ENCODE measurements around the gene KCNK3. TPM values are rescaled to one million over a fixed set of nuclear protein-coding genes. Genes with fewer than 3 reads are reported as not detected.

Gene KCNK3
- total RNA-seq, 1 experiment from 2014 or later: not detected

GRCh38 chr2:26670931-26671460 is 21.5 kb upstream of the KCNK3 start:
- Histone ChIP-seq H3K4me1 (ENCODE audit: low read length) (no peaks in the 10 kb centered on the region), H3K9me3 (ENCODE audit: low read length) (no peaks in the 10 kb centered on the region), H3K4me2 (ENCODE audit: low read depth, low read length, poor library complexity, severe bottlenecking) (no peak overlapping the region), H3K36me3 (ENCODE audit: insufficient read depth, low read length) (no peaks in the 10 kb centered on the region), H3K4me3 (ENCODE audit: low read length) (no peak overlapping the region), H3K9ac (ENCODE audit: low read length) (no peak overlapping the region), H3K27ac (ENCODE audit: low read length) (no peak overlapping the region), H3K79me2 (ENCODE audit: low read length) (no peaks in the 10 kb centered on the region), H4K20me1 (ENCODE audit: insufficient read depth, low read depth, low read length) (no peaks in the 10 kb centered on the region), H2AFZ (ENCODE audit: low read length) (no peak overlapping the region), H3K9me2 (replicated peaks; ENCODE audit: insufficient read depth, low read length) (no peaks in the 10 kb centered on the region), H3K27me3 (ENCODE audit: low read length) (no peaks in the 10 kb centered on the region)
- DNase-seq: no peak

GRCh38 chr2:26671691-26672090 is 20.8 kb upstream of the KCNK3 start:
- no peak overlapping the region for H3K4me2 ChIP-seq (ENCODE audit: low read depth, low read length, poor library complexity, severe bottlenecking)
- H3K27me3 ChIP-seq (ENCODE audit: low read length): no peaks in the 10 kb centered on the region
- no peaks in the 10 kb centered on the region for H3K79me2 ChIP-seq (ENCODE audit: low read length)
- no peaks in the 10 kb centered on the region for H3K9me3 ChIP-seq (ENCODE audit: low read length)
- H3K4me3 ChIP-seq (ENCODE audit: low read length): no peak overlapping the region
- no peaks in the 10 kb centered on the region for H4K20me1 ChIP-seq (ENCODE audit: insufficient read depth, low read depth, low read length)
- no peaks in the 10 kb centered on the region for H3K36me3 ChIP-seq (ENCODE audit: insufficient read depth, low read length)
- H3K9me2 ChIP-seq (replicated peaks; ENCODE audit: insufficient read depth, low read length): no peaks in the 10 kb centered on the region
- H3K27ac ChIP-seq (ENCODE audit: low read length): no peak overlapping the region
- H2AFZ ChIP-seq (ENCODE audit: low read length): no peak overlapping the region
- no peak overlapping the region for H3K9ac ChIP-seq (ENCODE audit: low read length)
- no peak for DNase-seq
- H3K4me1 ChIP-seq (ENCODE audit: low read length): no peaks in the 10 kb centered on the region

- no peaks in the 10 kb centered on the region for H3K4me1 ChIP-seq (ENCODE audit: low read length)
- H3K4me3 ChIP-seq (ENCODE audit: low read length): no peak overlapping the region
- no peak overlapping the region for H3K27ac ChIP-seq (ENCODE audit: low read length)
- H3K9me2 ChIP-seq (replicated peaks; ENCODE audit: insufficient read depth, low read length): no peaks in the 10 kb centered on the region
- no peaks in the 10 kb centered on the region for H3K79me2 ChIP-seq (ENCODE audit: low read length)
- H2AFZ ChIP-seq (ENCODE audit: low read length): no peak overlapping the region
- DNase-seq: no peak
- no peak overlapping the region for H3K4me2 ChIP-seq (ENCODE audit: low read depth, low read length, poor library complexity, severe bottlenecking)
- no peaks in the 10 kb centered on the region for H3K36me3 ChIP-seq (ENCODE audit: insufficient read depth, low read length)
- H3K27me3 ChIP-seq (ENCODE audit: low read length): no peaks in the 10 kb centered on the region
- no peaks in the 10 kb centered on the region for H4K20me1 ChIP-seq (ENCODE audit: insufficient read depth, low read depth, low read length)
- no peak overlapping the region for H3K9ac ChIP-seq (ENCODE audit: low read length)
- no peaks in the 10 kb centered on the region for H3K9me3 ChIP-seq (ENCODE audit: low read length)
Observed at GRCh38 chr2:26672112-26672817, 20.3 kb upstream of the KCNK3 start.

- Histone ChIP-seq H3K79me2 (ENCODE audit: low read length) (no peaks in the 10 kb centered on the region), H3K4me3 (ENCODE audit: low read length) (no peak overlapping the region), H2AFZ (ENCODE audit: low read length) (no peak overlapping the region), H3K9ac (ENCODE audit: low read length) (no peak overlapping the region), H3K36me3 (ENCODE audit: insufficient read depth, low read length) (no peaks in the 10 kb centered on the region), H3K27me3 (ENCODE audit: low read length) (no peaks in the 10 kb centered on the region), H3K4me1 (ENCODE audit: low read length) (no peaks in the 10 kb centered on the region), H3K4me2 (ENCODE audit: low read depth, low read length, poor library complexity, severe bottlenecking) (no peak overlapping the region), H4K20me1 (ENCODE audit: insufficient read depth, low read depth, low read length) (no peaks in the 10 kb centered on the region), H3K9me3 (ENCODE audit: low read length) (no peaks in the 10 kb centered on the region), H3K9me2 (replicated peaks; ENCODE audit: insufficient read depth, low read length) (no peaks in the 10 kb centered on the region), H3K27ac (ENCODE audit: low read length) (no peak overlapping the region)
- DNase-seq: no peak
Observed at GRCh38 chr2:26672818-26673393, 19.6 kb upstream of the KCNK3 start.

- Histone ChIP-seq H3K36me3 (ENCODE audit: insufficient read depth, low read length) (no peaks in the 10 kb centered on the region), H3K9me3 (ENCODE audit: low read length) (no peaks in the 10 kb centered on the region), H3K9me2 (replicated peaks; ENCODE audit: insufficient read depth, low read length) (no peaks in the 10 kb centered on the region), H3K4me1 (ENCODE audit: low read length) (no peaks in the 10 kb centered on the region), H3K27me3 (ENCODE audit: low read length) (no peaks in the 10 kb centered on the region), H2AFZ (ENCODE audit: low read length) (no peak overlapping the region), H3K27ac (ENCODE audit: low read length) (no peak overlapping the region), H3K79me2 (ENCODE audit: low read length) (no peaks in the 10 kb centered on the region), H3K4me2 (ENCODE audit: low read depth, low read length, poor library complexity, severe bottlenecking) (no peak overlapping the region), H3K4me3 (ENCODE audit: low read length) (no peak overlapping the region), H4K20me1 (ENCODE audit: insufficient read depth, low read depth, low read length) (no peaks in the 10 kb centered on the region), H3K9ac (ENCODE audit: low read length) (no peak overlapping the region)
- no peak for DNase-seq
Observed at GRCh38 chr2:26674002-26674751, 18.3 kb upstream of the KCNK3 start.

- Histone ChIP-seq H3K36me3 (ENCODE audit: insufficient read depth, low read length) (no peaks in the 10 kb centered on the region), H3K27ac (ENCODE audit: low read length) (no peak overlapping the region), H3K4me2 (ENCODE audit: low read depth, low read length, poor library complexity, severe bottlenecking) (no peak overlapping the region), H3K79me2 (ENCODE audit: low read length) (no peaks in the 10 kb centered on the region), H3K9ac (ENCODE audit: low read length) (no peak overlapping the region), H3K4me3 (ENCODE audit: low read length) (no peak overlapping the region), H4K20me1 (ENCODE audit: insufficient read depth, low read depth, low read length) (no peaks in the 10 kb centered on the region), H3K4me1 (ENCODE audit: low read length) (no peaks in the 10 kb centered on the region), H3K9me2 (replicated peaks; ENCODE audit: insufficient read depth, low read length) (no peaks in the 10 kb centered on the region), H2AFZ (ENCODE audit: low read length) (no peak overlapping the region), H3K9me3 (ENCODE audit: low read length) (no peaks in the 10 kb centered on the region), H3K27me3 (ENCODE audit: low read length) (no peaks in the 10 kb centered on the region)
- no peak for DNase-seq
Observed at GRCh38 chr2:26674771-26675170, 17.8 kb upstream of the KCNK3 start.

GRCh38 chr2:26675651-26676255 is 16.8 kb upstream of the KCNK3 start:
- H2AFZ ChIP-seq (ENCODE audit: low read length): no peak overlapping the region
- H3K9me2 ChIP-seq (replicated peaks; ENCODE audit: insufficient read depth, low read length): no peaks in the 10 kb centered on the region
- no peaks in the 10 kb centered on the region for H3K4me1 ChIP-seq (ENCODE audit: low read length)
- H4K20me1 ChIP-seq (ENCODE audit: insufficient read depth, low read depth, low read length): no peaks in the 10 kb centered on the region
- no peaks in the 10 kb centered on the region for H3K79me2 ChIP-seq (ENCODE audit: low read length)
- no peaks in the 10 kb centered on the region for H3K36me3 ChIP-seq (ENCODE audit: insufficient read depth, low read length)
- H3K27ac ChIP-seq (ENCODE audit: low read length): no peak overlapping the region
- no peak for DNase-seq
- H3K4me2 ChIP-seq (ENCODE audit: low read depth, low read length, poor library complexity, severe bottlenecking): no peak overlapping the region
- no peak overlapping the region for H3K4me3 ChIP-seq (ENCODE audit: low read length)
- H3K9ac ChIP-seq (ENCODE audit: low read length): no peak overlapping the region
- H3K27me3 ChIP-seq (ENCODE audit: low read length): no peaks in the 10 kb centered on the region
- H3K9me3 ChIP-seq (ENCODE audit: low read length): no peaks in the 10 kb centered on the region

- H4K20me1 ChIP-seq (ENCODE audit: insufficient read depth, low read depth, low read length): no peaks in the 10 kb centered on the region
- no peaks in the 10 kb centered on the region for H3K79me2 ChIP-seq (ENCODE audit: low read length)
- DNase-seq: no peak
- no peaks in the 10 kb centered on the region for H3K4me1 ChIP-seq (ENCODE audit: low read length)
- H3K9me2 ChIP-seq (replicated peaks; ENCODE audit: insufficient read depth, low read length): no peaks in the 10 kb centered on the region
- H3K27ac ChIP-seq (ENCODE audit: low read length): no peak overlapping the region
- H3K4me2 ChIP-seq (ENCODE audit: low read depth, low read length, poor library complexity, severe bottlenecking): no peak overlapping the region
- H3K9me3 ChIP-seq (ENCODE audit: low read length): no peaks in the 10 kb centered on the region
- H2AFZ ChIP-seq (ENCODE audit: low read length): no peak overlapping the region
- no peak overlapping the region for H3K4me3 ChIP-seq (ENCODE audit: low read length)
- no peak overlapping the region for H3K9ac ChIP-seq (ENCODE audit: low read length)
- H3K27me3 ChIP-seq (ENCODE audit: low read length): no peaks in the 10 kb centered on the region
- H3K36me3 ChIP-seq (ENCODE audit: insufficient read depth, low read length): no peaks in the 10 kb centered on the region
Observed at GRCh38 chr2:26678035-26678434, 14.5 kb upstream of the KCNK3 start.
